NB4 (cell line): ENCODE measurements around the gene GNA14.

Source experiments
- CTCF ChIP-seq: IDR thresholded peaks from one replicate; pipeline ENCODE4 v1.5.1; 2012; ENCODE audit warnings: low read depth, low read length
- MAX ChIP-seq: IDR thresholded peaks from 2 replicates; pipeline ENCODE4 v1.6.1; 2011; ENCODE audit warnings: low read depth, low read length
- MYC ChIP-seq: IDR thresholded peaks from 2 replicates; pipeline ENCODE4 v1.6.1; 2011; ENCODE audit warnings: low read depth, low read length
- POLR2A ChIP-seq: IDR thresholded peaks from 2 replicates; pipeline ENCODE4 v1.6.1; 2011; ENCODE audit warnings: mild to moderate bottlenecking; ENCODE audit not compliant: insufficient read length; ENCODE audit errors: extremely low read depth

GRCh38 chr9:77592476-77592875, 55.6 kb downstream of the GNA14 start:
- TF ChIP-seq MYC (no peak), CTCF (no peak), MAX (no peak), POLR2A (no peak)
